SK-N-SH (cell line): ENCODE measurements around the gene NTMT2. TPM values are rescaled to one million over a fixed set of nuclear protein-coding genes. Genes with fewer than 3 reads are reported as not detected.

Experiments used
- CTCF ChIA-PET: fragments of 300-600, 350-600 bp; formaldehyde crosslinking; extraction: SDS; loops from one replicate; lab custom pipeline; 2021; lab: Yijun Ruan, JAX
- POLR2A ChIA-PET: fragments of 350-600 bp; sonication (Branson Sonifier 250); formaldehyde crosslinking; extraction: SDS; loops from one replicate; lab custom pipeline; 2020; ENCODE audit warnings: antibody characterized with exemption, inconsistent platforms; lab: Yijun Ruan, JAX
- DNase-seq: peaks from one replicate; pipeline ENCODE4 v3.0.0; 2012
- H2AFZ ChIP-seq: fragments of 200-600 bp; sonication (generic); 2 replicates; pipeline ENCODE4 v1.8.1; 2016; ENCODE audit warnings: antibody characterized with exemption, mild to moderate bottlenecking, low read depth
- H3F3A ChIP-seq: fragments of 200-600 bp; sonication (generic); replicated peaks from 2 replicates; pipeline ENCODE3; 2016; ENCODE audit warnings: antibody characterized with exemption, mild to moderate bottlenecking; ENCODE audit not compliant: insufficient read depth
- H3K27ac ChIP-seq, 2 experiments: fragments of 200-500 bp in 1 of 2; fragments of 200-600 bp in 1 of 2; sonication (Bioruptor generic) in 1 of 2; sonication (generic), shearing (Covaris generic) in 1 of 2; 2 replicates each; pipeline versions ENCODE4 v1.5.1 to v1.6.1; 2014 to 2016; ENCODE audit warnings: low read depth in 2 of 2, inconsistent platforms in 1 of 2, low read length in 1 of 2, mild to moderate bottlenecking in 1 of 2, mixed read lengths in 1 of 2
- H3K27me3 ChIP-seq: fragments of 200-600 bp; sonication (generic), shearing (Covaris generic); 2 replicates; pipeline ENCODE4 v1.6.1; 2016; ENCODE audit warnings: mixed run types; ENCODE audit not compliant: insufficient read depth
- H3K36me3 ChIP-seq, 2 experiments: fragments of 200-500 bp in 1 of 2; fragments of 200-600 bp in 1 of 2; sonication (Bioruptor generic) in 1 of 2; sonication (generic) in 1 of 2; replicated peaks in 1 of 2; 2 replicates each; pipeline versions ENCODE3 to v1.5.1; 2014 to 2016; ENCODE audit warnings: low read length in 1 of 2, mild to moderate bottlenecking in 1 of 2; ENCODE audit not compliant: insufficient read depth in 2 of 2, control insufficient read depth in 1 of 2
- H3K4me1 ChIP-seq, 2 experiments: fragments of 200-500 bp in 1 of 2; fragments of 200-600 bp in 1 of 2; sonication (Bioruptor generic) in 1 of 2; sonication (generic), shearing (Covaris generic) in 1 of 2; 2 replicates each; pipeline versions ENCODE4 v1.5.1 to v1.6.1; 2014 to 2016; ENCODE audit warnings: low read depth in 1 of 2, low read length in 1 of 2, mixed run types in 1 of 2; ENCODE audit not compliant: insufficient read depth in 2 of 2, control insufficient read depth in 1 of 2
- H3K4me2 ChIP-seq: fragments of 200-600 bp; sonication (generic), shearing (Covaris generic); 2 replicates; pipeline ENCODE4 v1.6.1; 2017; ENCODE audit warnings: mixed run types
- H3K4me3 ChIP-seq, 2 experiments: fragments of 200-500 bp in 1 of 2; fragments of 200-600 bp in 1 of 2; sonication (Bioruptor generic) in 1 of 2; sonication (generic), shearing (Covaris generic) in 1 of 2; 2 replicates each; pipeline versions ENCODE4 v1.5.1 to v1.8.1; 2014 to 2016; ENCODE audit warnings: low read depth in 2 of 2, inconsistent platforms in 1 of 2, low read length in 1 of 2, mild to moderate bottlenecking in 1 of 2, mixed read lengths in 1 of 2, moderate library complexity in 1 of 2
- H3K79me2 ChIP-seq: fragments of 200-600 bp; sonication (generic); 2 replicates; pipeline ENCODE4 v1.8.1; 2017; ENCODE audit warnings: mild to moderate bottlenecking; ENCODE audit not compliant: insufficient read depth
- H3K9ac ChIP-seq: fragments of 200-600 bp; sonication (generic); 2 replicates; pipeline ENCODE4 v1.6.1; 2017; ENCODE audit warnings: mixed run types
- H3K9me2 ChIP-seq: fragments of 200-600 bp; sonication (generic); 2 replicates; pipeline ENCODE4 v1.6.1; 2017; ENCODE audit warnings: mixed run types
- H3K9me3 ChIP-seq: fragments of 200-600 bp; sonication (generic); 2 replicates; pipeline ENCODE4 v1.6.1; 2017; ENCODE audit warnings: mixed run types, mild to moderate bottlenecking, moderate library complexity
- H4K20me1 ChIP-seq: fragments of 200-600 bp; sonication (generic); 2 replicates; pipeline ENCODE4 v1.6.1; 2017; ENCODE audit warnings: mild to moderate bottlenecking, mixed run types; ENCODE audit not compliant: insufficient read depth
- EZH2phosphoT487 ChIP-seq: fragments of 200-600 bp; sonication (generic); IDR thresholded peaks from 2 replicates; pipeline ENCODE4 v1.6.1; 2017; ENCODE audit warnings: low read depth, mixed run types, mild to moderate bottlenecking, antibody characterized with exemption, moderate library complexity, borderline replicate concordance
- FOXM1 ChIP-seq: IDR thresholded peaks from 2 replicates; pipeline ENCODE4 v1.4.0; 2012; ENCODE audit warnings: low read depth, mild to moderate bottlenecking
- GATA2 ChIP-seq: sonication (generic); formaldehyde crosslinking; IDR thresholded peaks from 2 replicates; pipeline ENCODE4 v1.5.0; 2020; ENCODE audit warnings: mild to moderate bottlenecking, missing genetic modification reagents
- JUND ChIP-seq: IDR thresholded peaks from 2 replicates; pipeline ENCODE4 v1.4.0; 2012
- MXI1 ChIP-seq: IDR thresholded peaks from 2 replicates; pipeline ENCODE4 v1.6.1; 2012; ENCODE audit warnings: mild to moderate bottlenecking, low read depth, low read length, improper control_type of control experiment
- RAD21 ChIP-seq: IDR thresholded peaks from 2 replicates; pipeline ENCODE4 v1.6.1; 2012; ENCODE audit warnings: mild to moderate bottlenecking, low read length
- RFX5 ChIP-seq: IDR thresholded peaks from 2 replicates; pipeline ENCODE4 v1.6.1; 2012; ENCODE audit warnings: mild to moderate bottlenecking, improper control_type of control experiment, low read length
- RXRA ChIP-seq: IDR thresholded peaks from 2 replicates; pipeline ENCODE4 v1.4.0; 2012; ENCODE audit warnings: low read depth, mild to moderate bottlenecking, borderline replicate concordance
- SIN3A ChIP-seq: IDR thresholded peaks from 2 replicates; pipeline ENCODE4 v1.6.1; 2012; ENCODE audit warnings: low read depth, mild to moderate bottlenecking, low read length, moderate library complexity, borderline replicate concordance
- USF1 ChIP-seq: IDR thresholded peaks from 2 replicates; pipeline ENCODE4 v1.4.0; 2012; ENCODE audit warnings: low read depth, borderline replicate concordance
- USF2 ChIP-seq: fragments of 150-350 bp; IDR thresholded peaks from 2 replicates; pipeline ENCODE4 v1.6.1; 2017; ENCODE audit warnings: antibody characterized with exemption, low read length, low read depth, borderline replicate concordance
- ZBTB33 ChIP-seq: IDR thresholded peaks from 2 replicates; pipeline ENCODE4 v1.4.0; 2012; ENCODE audit warnings: low read depth, borderline replicate concordance
- WGBS: methylation state at CpG from one replicate; pipeline ENCODE4 v1.1.6; 2017; ENCODE audit warnings: low lambda C conversion rate; 5-methylcytosine and 5-hydroxymethylcytosine counted together
- polyA plus RNA-seq, 3 experiments: library from polyadenylated mRNA; depleted of rRNA; stranded (reverse); fragments of >200 nt; gene quantifications; 2 replicates each; pipeline ENCODE4 v1.2.3, GENCODE V29; 2012
- TF ChIP-seq, protein P1 (sequence below): IDR thresholded peaks from 2 replicates; pipeline ENCODE4; 2012

NTMT2 gene
- polyA plus RNA-seq, 1 of the 3 experiments (the other 2 are of a cell fraction) = not detected

DNA sequence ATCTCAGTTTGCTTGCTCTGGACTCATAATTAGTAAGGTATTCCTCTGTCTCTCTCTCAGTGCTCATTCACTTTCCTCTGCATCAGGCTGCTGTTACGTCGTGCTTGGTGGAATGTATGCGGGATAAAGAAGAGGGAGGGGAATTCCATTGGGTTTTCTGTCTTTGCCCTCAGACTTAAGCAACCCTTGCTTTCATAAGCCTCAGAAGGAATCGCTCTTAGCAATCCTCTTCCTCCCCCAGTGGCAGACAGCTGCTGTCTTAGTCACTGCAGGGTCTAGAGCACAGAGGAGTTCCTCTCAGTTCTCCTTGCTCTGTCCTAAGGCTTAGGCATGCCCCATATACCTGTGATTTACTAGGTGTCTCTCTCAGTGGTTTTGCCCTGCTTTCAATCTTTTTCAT, 19.1 kb upstream of the NTMT2 start (continued):
- no peak for TF ChIP-seq EZH2phosphoT487

- no peaks in the 10 kb centered on the region for H3K27me3 ChIP-seq
- ChIA-PET POLR2A (no interaction called here), CTCF (no interaction called here)
- H3K27ac ChIP-seq = no peak overlapping the region
- H4K20me1 ChIP-seq = no peaks in the 10 kb centered on the region
- no peaks in the 10 kb centered on the region for H3K4me1 ChIP-seq
- no peaks in the 10 kb centered on the region for H3K9me2 ChIP-seq
- WGBS = 27% methylated on average over 6 of the region's 6 CpGs
- no peak overlapping the region for H3K4me2 ChIP-seq
- no peak for DNase-seq
- no peaks in the 10 kb centered on the region for H3K9me3 ChIP-seq
- no peaks in the 10 kb centered on the region for H3K36me3 ChIP-seq
- no peaks in the 10 kb centered on the region for H3K79me2 ChIP-seq
- TF ChIP-seq USF1 (no peak), RXRA (no peak), FOXM1 (no peak), SIN3A (no peak), GATA2 (no peak), USF2 (no peak), MXI1 (no peak), ZBTB33 (no peak), RFX5 (no peak), JUND (no peak), RAD21 (no peak)
- TF ChIP-seq, protein P1, sequence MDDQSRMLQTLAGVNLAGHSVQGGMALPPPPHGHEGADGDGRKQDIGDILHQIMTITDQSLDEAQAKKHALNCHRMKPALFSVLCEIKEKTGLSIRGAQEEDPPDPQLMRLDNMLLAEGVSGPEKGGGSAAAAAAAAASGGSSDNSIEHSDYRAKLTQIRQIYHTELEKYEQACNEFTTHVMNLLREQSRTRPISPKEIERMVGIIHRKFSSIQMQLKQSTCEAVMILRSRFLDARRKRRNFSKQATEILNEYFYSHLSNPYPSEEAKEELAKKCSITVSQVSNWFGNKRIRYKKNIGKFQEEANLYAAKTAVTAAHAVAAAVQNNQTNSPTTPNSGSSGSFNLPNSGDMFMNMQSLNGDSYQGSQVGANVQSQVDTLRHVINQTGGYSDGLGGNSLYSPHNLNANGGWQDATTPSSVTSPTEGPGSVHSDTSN = no peak
- H3K9ac ChIP-seq = no peak overlapping the region
- no peak overlapping the region for H2AFZ ChIP-seq
- H3F3A ChIP-seq = no peaks in the 10 kb centered on the region
- H3K4me3 ChIP-seq = no peak overlapping the region
Observed at GRCh38 chr1:170131450-170131849, 14.3 kb upstream of the NTMT2 start.
